ENCODE data around the gene ZNF544. TPM values are rescaled to one million over a fixed set of nuclear protein-coding genes. Genes with fewer than 3 reads are reported as not detected.

Gene ZNF544
- total and polyA plus RNA-seq, 2 donors from 2014 or later, result 19.4 to 39.3 TPM

DNA sequence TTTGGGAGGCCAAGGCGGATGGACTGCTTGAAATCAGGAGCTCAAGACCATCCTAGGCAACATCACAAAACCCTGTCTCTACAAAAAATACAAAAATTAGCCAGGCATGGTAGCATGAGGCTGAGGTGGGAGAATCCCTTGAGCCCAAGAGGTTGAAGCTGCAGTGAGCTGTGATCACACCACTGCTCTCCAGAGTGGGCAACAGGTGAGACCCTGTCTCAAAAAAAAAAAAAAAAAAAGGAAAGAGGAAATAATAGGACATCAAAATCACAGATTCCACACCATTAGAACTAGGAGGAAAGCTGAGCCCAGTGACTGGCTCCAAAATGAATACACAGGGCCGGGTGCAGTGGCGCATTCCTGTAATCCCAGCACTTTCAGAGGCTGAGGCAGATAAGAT, 46.9 kb downstream of the ZNF544 start:
- peaks cover 0 to 10% (median 6%) of the 10 kb centered on the region in 3 donors for H3K4me1 ChIP-seq (ENCODE audit: control insufficient read depth in 2 of 3, insufficient read depth in 2 of 3, low read depth in 1 of 3, low read length in 3 of 3)
- no peak for FAIRE-seq
- no peak for DNase-seq
- peaks cover 5 to 16% (median 7%) of the 10 kb centered on the region in 3 donors for H3K9me3 ChIP-seq (ENCODE audit: control insufficient read depth in 2 of 3, insufficient read depth in 1 of 3, low read length in 3 of 3)
- no peak overlapping the region for H3K4me3 ChIP-seq (ENCODE audit: low read length in 3 of 3)
- peaks cover 0 to 14% (median 8%) of the 10 kb centered on the region in 3 donors for H3K36me3 ChIP-seq (ENCODE audit: control insufficient read depth in 2 of 3, insufficient read depth in 3 of 3, low read length in 3 of 3)
- TF ChIP-seq, protein P1, sequence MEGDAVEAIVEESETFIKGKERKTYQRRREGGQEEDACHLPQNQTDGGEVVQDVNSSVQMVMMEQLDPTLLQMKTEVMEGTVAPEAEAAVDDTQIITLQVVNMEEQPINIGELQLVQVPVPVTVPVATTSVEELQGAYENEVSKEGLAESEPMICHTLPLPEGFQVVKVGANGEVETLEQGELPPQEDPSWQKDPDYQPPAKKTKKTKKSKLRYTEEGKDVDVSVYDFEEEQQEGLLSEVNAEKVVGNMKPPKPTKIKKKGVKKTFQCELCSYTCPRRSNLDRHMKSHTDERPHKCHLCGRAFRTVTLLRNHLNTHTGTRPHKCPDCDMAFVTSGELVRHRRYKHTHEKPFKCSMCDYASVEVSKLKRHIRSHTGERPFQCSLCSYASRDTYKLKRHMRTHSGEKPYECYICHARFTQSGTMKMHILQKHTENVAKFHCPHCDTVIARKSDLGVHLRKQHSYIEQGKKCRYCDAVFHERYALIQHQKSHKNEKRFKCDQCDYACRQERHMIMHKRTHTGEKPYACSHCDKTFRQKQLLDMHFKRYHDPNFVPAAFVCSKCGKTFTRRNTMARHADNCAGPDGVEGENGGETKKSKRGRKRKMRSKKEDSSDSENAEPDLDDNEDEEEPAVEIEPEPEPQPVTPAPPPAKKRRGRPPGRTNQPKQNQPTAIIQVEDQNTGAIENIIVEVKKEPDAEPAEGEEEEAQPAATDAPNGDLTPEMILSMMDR (IDR thresholded peaks at IDR 0.05; ENCODE audit: borderline replicate concordance, extremely low read depth, insufficient read depth), result no peak
- intact Hi-C loops (cut with DNase I), result no loop called here
- no peak overlapping the region for H3K9ac ChIP-seq (ENCODE audit: low read length in 3 of 3)
- no peak overlapping the region for H3K27ac ChIP-seq (ENCODE audit: low read depth in 2 of 2, low read length in 2 of 2)
- H3K27me3 ChIP-seq (ENCODE audit: control insufficient read depth, insufficient read depth, low read length), result no peaks in the 10 kb centered on the region

DNA sequence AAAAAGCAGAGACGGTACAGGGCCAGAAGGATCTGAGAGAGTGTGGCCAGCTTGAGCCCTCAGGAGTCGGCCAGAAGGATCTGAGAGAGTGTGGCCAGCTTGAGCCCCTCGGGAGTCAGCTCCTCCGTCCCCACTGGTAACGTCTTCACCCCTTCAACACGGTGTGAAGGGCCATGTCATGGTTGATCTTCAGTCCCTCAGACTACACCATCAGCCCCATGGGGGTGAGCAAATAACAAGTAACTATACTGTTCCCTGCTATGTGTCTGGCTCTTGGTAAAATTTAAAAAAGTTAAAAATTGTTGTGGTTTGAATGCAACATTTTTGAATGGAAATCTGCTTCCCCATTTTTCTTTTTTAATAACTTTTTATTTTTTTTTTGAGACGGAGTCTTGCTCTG, 48.5 kb downstream of the ZNF544 start:
- FAIRE-seq, result no peak
- intact Hi-C loops (cut with DNase I), result no loop called here
- no peak for DNase-seq
- TF ChIP-seq, protein P1 (IDR thresholded peaks at IDR 0.05; ENCODE audit: borderline replicate concordance, extremely low read depth, insufficient read depth), result no peak
- H3K27me3 ChIP-seq (ENCODE audit: control insufficient read depth, insufficient read depth, low read length), result no peaks in the 10 kb centered on the region
- H3K9me3 ChIP-seq (ENCODE audit: control insufficient read depth in 2 of 3, insufficient read depth in 1 of 3, low read length in 3 of 3), result peaks cover 3 to 7% (median 5%) of the 10 kb centered on the region in 3 donors
- H3K4me3 ChIP-seq (ENCODE audit: low read length in 3 of 3), result no peak overlapping the region
- H3K36me3 ChIP-seq (ENCODE audit: control insufficient read depth in 2 of 3, insufficient read depth in 3 of 3, low read length in 3 of 3), result peaks cover 0 to 9% (median 8%) of the 10 kb centered on the region in 3 donors
- no peak overlapping the region for H3K27ac ChIP-seq (ENCODE audit: low read depth in 2 of 2, low read length in 2 of 2)
- H3K9ac ChIP-seq (ENCODE audit: low read length in 3 of 3), result no peak overlapping the region
- peaks cover 0 to 10% (median 6%) of the 10 kb centered on the region in 3 donors for H3K4me1 ChIP-seq (ENCODE audit: control insufficient read depth in 2 of 3, insufficient read depth in 2 of 3, low read depth in 1 of 3, low read length in 3 of 3)

DNA sequence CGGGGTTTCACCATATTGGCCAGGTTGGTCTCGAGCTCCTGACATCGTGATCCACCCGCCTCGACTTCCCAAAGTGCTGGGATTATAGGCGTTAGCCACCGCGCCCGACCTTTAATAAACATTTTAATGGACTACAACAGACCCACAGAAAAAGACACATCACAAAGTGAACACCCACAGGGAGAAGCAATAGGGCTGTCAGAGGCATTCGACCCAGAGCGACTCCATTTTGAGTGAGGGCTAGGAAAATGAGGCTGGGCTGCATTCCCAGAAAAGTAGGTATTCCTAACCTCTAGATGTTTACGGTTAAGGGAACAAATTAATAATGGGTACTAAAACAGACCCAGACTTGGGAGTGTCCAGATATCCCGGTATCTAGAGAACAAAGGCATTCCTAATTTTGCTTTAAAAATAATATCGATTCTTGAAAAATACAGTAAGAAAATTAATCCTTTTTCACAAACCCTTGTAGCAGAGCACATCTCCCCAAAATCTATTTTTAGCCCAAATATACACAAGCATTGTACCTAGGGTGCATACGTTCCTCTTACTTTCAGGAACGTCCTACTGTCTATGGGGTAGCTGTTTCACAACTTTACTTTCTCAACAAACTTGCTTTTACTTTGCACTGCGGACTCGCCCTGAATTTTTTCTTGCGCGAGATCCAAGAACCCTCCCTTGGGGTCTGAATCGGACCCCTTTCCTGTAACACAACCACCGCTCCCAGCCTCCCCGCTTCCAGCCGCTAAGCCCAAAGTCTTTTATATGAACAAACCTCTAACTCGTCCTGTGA, 49.2 kb downstream of the ZNF544 start:
- H3K36me3 ChIP-seq (ENCODE audit: control insufficient read depth in 2 of 3, insufficient read depth in 3 of 3, low read length in 3 of 3), result peaks cover 0 to 9% (median 8%) of the 10 kb centered on the region in 3 donors
- H3K27ac ChIP-seq (ENCODE audit: low read depth in 2 of 2, low read length in 2 of 2), result peak overlapping the region; percentile 79 to 89
- no peaks in the 10 kb centered on the region for H3K27me3 ChIP-seq (ENCODE audit: control insufficient read depth, insufficient read depth, low read length)
- H3K4me3 ChIP-seq (ENCODE audit: low read length in 3 of 3), result peak overlapping the region; percentile 83 to 92 (median 87)
- peaks cover 0 to 10% (median 6%) of the 10 kb centered on the region in 3 donors for H3K4me1 ChIP-seq (ENCODE audit: control insufficient read depth in 2 of 3, insufficient read depth in 2 of 3, low read depth in 1 of 3, low read length in 3 of 3)
- FAIRE-seq (no peak), DNase-seq (peak in 1 of 5 donors; percentile 47)
- H3K9me3 ChIP-seq (ENCODE audit: control insufficient read depth in 2 of 3, insufficient read depth in 1 of 3, low read length in 3 of 3), result peaks cover 3 to 5% (median 5%) of the 10 kb centered on the region in 3 donors
- intact Hi-C loops (cut with DNase I), result no loop called here
- TF ChIP-seq, protein P1 (IDR thresholded peaks at IDR 0.05; ENCODE audit: borderline replicate concordance, extremely low read depth, insufficient read depth), result no peak
- peak overlapping the region; percentile 58 to 77 (median 74) for H3K9ac ChIP-seq (ENCODE audit: low read length in 3 of 3)
